ENCODE measurements around the gene FAM110D.

Gene FAM110D

DNA sequence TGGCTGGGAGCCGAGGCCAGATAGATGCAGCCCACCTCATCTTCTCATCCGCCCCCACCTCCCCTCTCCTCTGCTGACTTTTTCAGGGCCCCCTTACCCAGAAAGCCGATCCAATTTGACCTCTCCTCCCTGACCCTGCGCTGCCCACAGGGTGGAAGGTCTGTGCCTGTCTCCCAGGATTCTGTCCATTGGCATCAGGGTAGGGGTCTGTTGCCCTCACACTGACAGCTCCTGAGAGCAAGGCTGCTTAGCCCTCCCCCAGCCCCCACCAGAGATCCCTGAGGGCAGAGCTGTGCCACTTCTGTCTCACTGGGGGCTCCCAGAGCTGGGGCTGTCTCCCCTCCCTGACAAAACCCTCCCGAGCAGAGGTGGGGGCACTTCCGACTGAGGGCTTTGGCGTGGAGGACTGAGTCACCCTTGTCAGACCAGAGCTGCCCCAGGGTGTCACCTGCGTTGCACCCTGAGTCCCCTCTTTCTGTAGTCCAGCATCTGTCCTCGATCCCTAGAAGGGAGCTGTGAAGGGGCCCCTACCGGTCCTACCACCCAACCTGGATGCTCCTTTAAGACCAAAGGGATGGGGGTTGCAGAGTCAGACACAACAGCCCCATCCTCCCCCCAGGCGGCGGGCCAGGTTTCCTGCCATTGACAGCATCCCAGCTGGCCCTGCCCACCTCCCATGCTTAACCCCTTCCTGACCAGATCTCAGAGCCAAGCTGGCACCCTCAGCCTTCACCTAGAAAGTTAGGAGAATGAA is 2.4 kb upstream of the FAM110D start:
- H3K36me3 ChIP-seq (ENCODE audit: insufficient read depth, low read length), result no peaks in the 10 kb centered on the region
- peak overlapping the region; percentile 34 for H3K4me2 ChIP-seq (ENCODE audit: insufficient read depth, low read length)
- no peaks in the 10 kb centered on the region for H3K9me3 ChIP-seq (ENCODE audit: insufficient read depth, low read length, severe bottlenecking)
- H2AFZ ChIP-seq (ENCODE audit: low read depth, low read length), result 0 out of 2 replicates have a peak overlapping the region, but pooled peaks have one; percentile 10
- no peaks in the 10 kb centered on the region for H3K79me2 ChIP-seq (ENCODE audit: insufficient read depth, low read length)
- TF ChIP-seq EZH2 (IDR thresholded peaks at IDR 0.05; ENCODE audit: borderline replicate concordance, low read depth, low read length, severe bottlenecking) (no peak), CTCF (IDR thresholded peaks at IDR 0.05; ENCODE audit: borderline replicate concordance, extremely low read depth, low read length, poor library complexity, severe bottlenecking) (no peak)
- H3K9ac ChIP-seq (ENCODE audit: low read depth, low read length), result peak overlapping the region; percentile 16; the same call in 1 of the 2 replicates
- H3K27me3 ChIP-seq (ENCODE audit: insufficient read depth, low read length, poor library complexity), result peaks cover 22% of the 10 kb centered on the region
- peaks cover 20% of the 10 kb centered on the region for H3K4me1 ChIP-seq (ENCODE audit: insufficient read depth, low read length)
- ATAC-seq (ENCODE audit: insufficient read depth, low read depth) (peak; percentile 79), DNase-seq (peak; percentile 67)
- no peak overlapping the region for H3K27ac ChIP-seq (ENCODE audit: low read length)
- peak overlapping the region in 1 of 2 experiments; percentile 1; a peak in 1 of 4 replicates for H3K4me3 ChIP-seq (ENCODE audit: low read depth in 1 of 2, low read length in 2 of 2)
- no peaks in the 10 kb centered on the region for H4K20me1 ChIP-seq (ENCODE audit: insufficient read depth, low read length)

DNA sequence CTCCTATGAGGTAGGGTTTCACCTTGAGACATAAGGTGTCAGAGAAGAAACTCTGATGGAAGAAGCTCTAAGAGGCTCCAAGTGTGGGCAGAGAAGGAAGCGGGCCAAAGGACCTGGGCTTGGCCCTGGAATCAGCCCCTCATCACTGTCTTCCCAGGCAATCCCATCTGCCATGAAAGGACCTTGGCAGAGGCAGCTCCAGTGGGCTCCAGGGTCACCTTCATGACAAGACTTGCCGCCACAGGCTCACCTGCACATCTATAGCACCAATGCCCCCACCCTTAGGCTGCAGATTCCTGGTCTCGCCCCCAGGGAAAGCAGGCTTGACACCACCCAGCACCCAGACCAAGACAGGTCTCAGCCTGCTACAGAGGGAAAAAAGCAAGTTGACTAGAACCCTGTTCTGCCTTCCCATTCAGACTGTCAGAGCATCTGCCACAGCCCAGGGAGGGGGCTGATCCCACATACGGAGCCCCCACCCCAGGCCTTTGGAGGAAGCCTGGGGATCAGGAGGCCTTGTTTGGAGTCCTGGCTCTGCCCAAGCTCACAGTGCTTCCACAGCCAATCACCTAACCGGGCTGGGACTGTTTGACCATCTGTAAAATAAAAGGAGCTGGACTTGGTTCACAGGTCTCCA is 490 bp upstream of the FAM110D start:
- Histone ChIP-seq H3K4me1 (ENCODE audit: insufficient read depth, low read length) (peaks cover 20% of the 10 kb centered on the region), H3K4me2 (ENCODE audit: insufficient read depth, low read length) (no peak overlapping the region), H3K27me3 (ENCODE audit: insufficient read depth, low read length, poor library complexity) (peaks cover 34% of the 10 kb centered on the region), H2AFZ (ENCODE audit: low read depth, low read length) (no peak overlapping the region), H3K79me2 (ENCODE audit: insufficient read depth, low read length) (no peaks in the 10 kb centered on the region), H3K36me3 (ENCODE audit: insufficient read depth, low read length) (no peaks in the 10 kb centered on the region), H3K9me3 (ENCODE audit: insufficient read depth, low read length, severe bottlenecking) (no peaks in the 10 kb centered on the region), H3K27ac (ENCODE audit: low read length) (no peak overlapping the region), H4K20me1 (ENCODE audit: insufficient read depth, low read length) (no peaks in the 10 kb centered on the region), H3K4me3 (ENCODE audit: low read depth in 1 of 2, low read length in 2 of 2) (no peak overlapping the region), H3K9ac (ENCODE audit: low read depth, low read length) (no peak overlapping the region)
- TF ChIP-seq EZH2 (IDR thresholded peaks at IDR 0.05; ENCODE audit: borderline replicate concordance, low read depth, low read length, severe bottlenecking) (no peak), CTCF (IDR thresholded peaks at IDR 0.05; ENCODE audit: borderline replicate concordance, extremely low read depth, low read length, poor library complexity, severe bottlenecking) (no peak)
- ATAC-seq (ENCODE audit: insufficient read depth, low read depth), result no peak
- DNase-seq, result no peak

DNA sequence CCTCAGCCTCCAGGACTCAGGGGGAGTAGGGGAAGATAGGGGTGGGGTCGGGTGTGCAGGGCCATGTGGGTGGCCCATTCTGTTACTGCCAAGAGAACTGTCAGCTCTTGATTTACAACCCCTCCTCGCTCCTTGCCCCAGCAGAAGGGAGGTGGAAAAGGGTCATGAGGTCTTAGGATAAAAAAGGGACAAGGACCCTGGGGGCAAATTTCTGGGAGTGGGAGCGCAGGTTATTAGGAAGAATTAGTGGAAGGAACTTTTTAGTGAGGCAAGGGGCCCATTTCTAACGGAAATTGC is 812 bp downstream of the FAM110D start:
- TF ChIP-seq EZH2 (IDR thresholded peaks at IDR 0.05; ENCODE audit: borderline replicate concordance, low read depth, low read length, severe bottlenecking) (no peak), CTCF (IDR thresholded peaks at IDR 0.05; ENCODE audit: borderline replicate concordance, extremely low read depth, low read length, poor library complexity, severe bottlenecking) (no peak)
- Histone ChIP-seq H3K9me3 (ENCODE audit: insufficient read depth, low read length, severe bottlenecking) (no peaks in the 10 kb centered on the region), H4K20me1 (ENCODE audit: insufficient read depth, low read length) (no peaks in the 10 kb centered on the region), H2AFZ (ENCODE audit: low read depth, low read length) (no peak overlapping the region), H3K9ac (ENCODE audit: low read depth, low read length) (no peak overlapping the region), H3K4me1 (ENCODE audit: insufficient read depth, low read length) (peaks cover 26% of the 10 kb centered on the region), H3K36me3 (ENCODE audit: insufficient read depth, low read length) (no peaks in the 10 kb centered on the region), H3K4me3 (ENCODE audit: low read depth in 1 of 2, low read length in 2 of 2) (no peak overlapping the region), H3K27me3 (ENCODE audit: insufficient read depth, low read length, poor library complexity) (peaks cover 44% of the 10 kb centered on the region), H3K27ac (ENCODE audit: low read length) (no peak overlapping the region), H3K79me2 (ENCODE audit: insufficient read depth, low read length) (no peaks in the 10 kb centered on the region), H3K4me2 (ENCODE audit: insufficient read depth, low read length) (no peak overlapping the region)
- ATAC-seq (ENCODE audit: insufficient read depth, low read depth) (no peak), DNase-seq (no peak)

Data from DND-41 (cell line).